Stimulated activated memory B cell treated with anti-CD40 and anti-IgM and Interleukin-4, amounts not matched to agents 10 μg/mL and 1 μg/mL and 100 μg/mL, for 72 hours (primary cell): Measurements from ENCODE around the gene EFNB3.

Source experiments
- ATAC-seq: fragments of 150-1000 bp; cut with Tn5 transposase; 2 replicates; pipeline ENCODE4 v1.10.0; 2021
- H3K27ac Mint-ChIP-seq: one replicate; pipeline ENCODE4 v1.8.0; 2022; ENCODE audit warnings: mild to moderate bottlenecking, mixed read lengths
- H3K27me3 Mint-ChIP-seq: one replicate; pipeline ENCODE4 v1.8.0; 2022; ENCODE audit warnings: mixed read lengths
- H3K36me3 Mint-ChIP-seq: one replicate; pipeline ENCODE4 v1.8.0; 2022; ENCODE audit warnings: mixed read lengths
- H3K4me1 Mint-ChIP-seq: one replicate; pipeline ENCODE4 v1.8.0; 2022; ENCODE audit warnings: mixed read lengths
- H3K4me3 Mint-ChIP-seq: one replicate; pipeline ENCODE4 v1.8.0; 2022; ENCODE audit warnings: mild to moderate bottlenecking, moderate library complexity, mixed read lengths
- H3K9me3 Mint-ChIP-seq: one replicate; pipeline ENCODE4 v1.8.0; 2022; ENCODE audit warnings: mixed read lengths

Gene EFNB3

DNA sequence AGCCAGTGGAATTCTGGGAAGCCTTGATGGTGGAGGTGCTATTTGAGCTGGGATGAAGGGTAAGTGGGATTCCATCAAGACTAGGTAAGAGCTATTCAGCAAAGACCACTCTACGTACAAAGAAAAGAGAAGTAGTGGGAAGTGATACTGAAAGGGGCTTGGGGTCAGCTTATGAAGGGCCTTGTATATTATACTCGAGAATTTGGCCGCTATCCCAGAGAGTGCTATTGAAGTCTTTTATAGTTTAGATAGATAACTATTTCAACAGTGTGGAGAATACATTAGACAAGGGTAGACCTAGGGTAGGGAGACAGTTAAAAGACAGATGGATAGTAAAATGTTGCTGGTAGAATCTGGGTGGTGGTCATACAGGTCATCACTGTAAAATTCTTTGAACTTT is 22.9 kb downstream of the EFNB3 start:
- no peak for ATAC-seq
- Mint-ChIP-seq H3K36me3 (no peaks in the 10 kb centered on the region), H3K4me3 (no peak overlapping the region), H3K27ac (no peak overlapping the region), H3K9me3 (no peaks in the 10 kb centered on the region), H3K27me3 (peaks cover 32% of the 10 kb centered on the region), H3K4me1 (peaks cover 15% of the 10 kb centered on the region)

DNA sequence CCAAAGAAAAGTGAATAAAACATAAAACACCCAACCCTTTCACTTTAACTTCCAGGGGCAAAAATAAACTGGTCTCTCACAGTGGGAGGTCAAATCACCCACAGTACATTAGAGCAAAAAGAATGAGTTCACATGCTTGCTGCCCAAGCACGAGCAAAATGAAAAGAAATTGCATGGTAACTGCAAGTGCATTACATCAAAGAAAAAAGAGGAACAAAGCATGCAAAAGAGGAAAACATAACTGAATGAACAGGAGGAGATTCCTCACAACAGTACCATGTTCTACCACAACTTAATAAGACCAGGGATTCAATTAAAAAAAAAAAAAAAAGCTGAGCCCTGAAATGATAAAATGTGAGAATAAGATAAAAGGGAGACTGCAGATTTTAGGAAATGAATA is 24.8 kb downstream of the EFNB3 start:
- no peaks in the 10 kb centered on the region for H3K36me3 Mint-ChIP-seq
- H3K27ac Mint-ChIP-seq, result no peak overlapping the region
- H3K27me3 Mint-ChIP-seq, result peaks cover 19% of the 10 kb centered on the region
- ATAC-seq, result no peak
- no peak overlapping the region for H3K4me3 Mint-ChIP-seq
- peaks cover 15% of the 10 kb centered on the region for H3K4me1 Mint-ChIP-seq
- H3K9me3 Mint-ChIP-seq, result no peaks in the 10 kb centered on the region

DNA sequence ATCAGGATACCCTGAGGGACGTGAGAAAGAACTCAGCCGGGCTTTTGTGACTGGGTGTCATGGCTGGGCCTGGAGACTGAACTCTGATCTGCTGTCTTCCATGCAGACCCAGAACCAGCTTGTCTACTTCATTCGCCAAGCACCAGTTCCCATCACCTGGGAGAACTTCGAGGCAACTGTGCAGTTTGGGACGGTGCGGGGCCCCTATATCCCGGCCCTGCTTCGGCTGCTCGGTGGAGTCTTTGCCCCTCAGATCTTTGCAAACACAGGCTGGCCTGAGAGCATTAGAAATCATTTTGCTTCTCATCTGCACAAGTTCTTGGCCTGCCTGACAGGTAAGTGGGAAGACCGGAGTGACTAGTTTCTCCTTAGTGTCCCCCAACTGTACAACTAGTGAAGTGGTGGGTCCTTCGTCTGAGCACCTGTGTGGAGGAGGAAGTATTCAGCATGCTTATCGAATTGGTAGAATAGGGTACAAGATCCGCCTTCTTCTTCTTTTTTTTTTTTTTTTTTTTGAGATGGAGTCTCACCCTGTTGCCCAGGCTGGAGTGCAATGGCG is 28.1 kb downstream of the EFNB3 start:
- Mint-ChIP-seq H3K27me3 (peaks cover 29% of the 10 kb centered on the region), H3K4me1 (peaks cover 15% of the 10 kb centered on the region), H3K4me3 (no peak overlapping the region), H3K27ac (no peak overlapping the region), H3K36me3 (no peaks in the 10 kb centered on the region), H3K9me3 (no peaks in the 10 kb centered on the region)
- ATAC-seq, result no peak

DNA sequence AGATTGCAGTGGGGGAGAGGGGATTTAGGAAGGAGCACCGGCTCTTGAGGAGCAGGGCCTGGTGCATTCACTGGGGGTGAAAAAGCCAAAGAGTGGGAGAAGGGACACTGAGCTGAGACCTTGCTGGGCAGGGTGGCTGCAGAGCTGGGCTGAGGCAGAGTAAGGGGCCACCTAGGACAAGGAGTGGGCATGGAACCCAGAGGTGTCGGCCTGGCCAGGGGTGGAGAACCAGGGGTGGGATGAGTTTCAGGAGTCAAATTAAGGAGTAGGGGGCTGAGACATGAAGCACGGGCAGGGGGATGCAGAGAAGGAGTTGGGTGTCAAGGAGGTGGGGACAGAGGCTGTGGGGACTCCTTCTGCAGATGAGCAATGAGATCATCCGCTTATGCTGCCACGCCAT is 32.6 kb downstream of the EFNB3 start:
- peak; percentile 6 for ATAC-seq
- H3K4me3 Mint-ChIP-seq, result no peak overlapping the region
- no peaks in the 10 kb centered on the region for H3K36me3 Mint-ChIP-seq
- peaks cover 50% of the 10 kb centered on the region for H3K27me3 Mint-ChIP-seq
- no peak overlapping the region for H3K27ac Mint-ChIP-seq
- H3K4me1 Mint-ChIP-seq, result no peaks in the 10 kb centered on the region
- no peaks in the 10 kb centered on the region for H3K9me3 Mint-ChIP-seq

DNA sequence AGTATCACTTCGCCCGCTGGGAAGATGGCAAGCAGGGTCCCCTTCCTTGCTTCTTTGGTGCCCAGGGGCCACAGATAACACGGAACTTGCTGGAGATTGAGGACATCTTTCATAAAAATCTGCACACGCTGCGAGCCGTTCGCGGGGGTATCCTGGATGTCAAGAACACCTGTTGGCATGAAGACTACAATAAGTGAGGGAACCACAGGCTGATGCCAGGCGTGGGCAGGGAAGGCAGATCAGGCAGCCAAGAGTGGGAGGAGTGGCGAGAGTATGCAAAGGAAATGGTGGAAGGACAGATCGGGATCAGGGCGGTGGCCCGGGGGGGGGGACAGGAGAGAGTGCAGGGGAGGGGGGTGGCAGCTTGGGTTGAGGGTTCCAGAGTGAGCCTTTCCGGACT is 34.7 kb downstream of the EFNB3 start:
- H3K27me3 Mint-ChIP-seq, result peaks cover 59% of the 10 kb centered on the region
- no peak overlapping the region for H3K27ac Mint-ChIP-seq
- no peak overlapping the region for H3K4me3 Mint-ChIP-seq
- no peaks in the 10 kb centered on the region for H3K9me3 Mint-ChIP-seq
- ATAC-seq, result no peak
- H3K4me1 Mint-ChIP-seq, result no peaks in the 10 kb centered on the region
- H3K36me3 Mint-ChIP-seq, result no peaks in the 10 kb centered on the region

DNA sequence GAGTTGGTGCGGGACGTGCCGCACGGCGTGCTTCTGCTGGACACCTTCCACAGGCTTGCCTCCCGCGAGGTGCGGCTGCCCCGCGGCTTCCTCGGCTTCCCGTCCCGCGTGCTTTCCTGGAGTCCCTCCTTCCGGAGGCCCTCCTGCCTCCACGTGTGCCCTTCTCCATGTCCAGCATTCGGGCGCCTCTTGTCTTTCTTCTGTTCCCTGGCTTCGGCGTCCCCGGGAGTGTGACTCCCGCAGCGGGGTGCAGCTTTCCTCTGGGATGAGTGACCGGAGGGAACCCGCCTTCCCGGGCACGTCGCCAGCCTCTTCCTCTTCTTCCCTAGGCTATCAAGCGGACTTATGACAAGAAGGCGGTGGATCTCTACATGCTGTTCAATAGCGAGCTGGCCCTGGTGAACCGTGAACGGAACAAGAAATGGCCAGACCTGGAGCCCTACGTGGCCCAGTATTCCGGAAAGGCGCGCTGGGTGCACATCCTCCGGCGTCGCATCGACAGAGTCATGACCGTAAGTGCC is 35.5 kb downstream of the EFNB3 start:
- no peaks in the 10 kb centered on the region for H3K36me3 Mint-ChIP-seq
- ATAC-seq, result no peak
- H3K27ac Mint-ChIP-seq, result no peak overlapping the region
- H3K4me1 Mint-ChIP-seq, result no peaks in the 10 kb centered on the region
- no peak overlapping the region for H3K4me3 Mint-ChIP-seq
- H3K27me3 Mint-ChIP-seq, result peaks cover 59% of the 10 kb centered on the region
- no peaks in the 10 kb centered on the region for H3K9me3 Mint-ChIP-seq

DNA sequence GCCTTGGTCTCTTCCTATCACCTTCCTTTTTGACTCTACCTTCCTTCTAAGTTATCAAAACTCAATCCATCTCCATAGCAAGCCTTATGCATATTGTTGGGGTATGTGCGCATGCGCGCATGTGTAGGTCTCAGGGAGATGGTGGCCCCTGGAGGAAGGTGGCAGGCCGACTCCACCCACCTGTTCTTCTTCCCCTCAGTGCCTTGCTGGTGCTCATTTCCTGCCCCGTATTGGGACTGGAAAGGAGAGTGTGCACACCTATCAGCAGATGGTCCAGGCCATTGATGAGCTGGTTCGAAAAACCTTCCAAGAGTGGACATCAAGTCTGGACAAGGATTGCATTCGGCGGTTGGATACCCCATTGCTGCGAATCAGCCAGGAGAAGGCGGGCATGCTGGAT is 37.7 kb downstream of the EFNB3 start:
- Mint-ChIP-seq H3K4me3 (no peak overlapping the region), H3K27ac (no peak overlapping the region), H3K36me3 (no peaks in the 10 kb centered on the region), H3K4me1 (no peaks in the 10 kb centered on the region), H3K27me3 (peaks cover 40% of the 10 kb centered on the region), H3K9me3 (no peaks in the 10 kb centered on the region)
- ATAC-seq, result no peak

DNA sequence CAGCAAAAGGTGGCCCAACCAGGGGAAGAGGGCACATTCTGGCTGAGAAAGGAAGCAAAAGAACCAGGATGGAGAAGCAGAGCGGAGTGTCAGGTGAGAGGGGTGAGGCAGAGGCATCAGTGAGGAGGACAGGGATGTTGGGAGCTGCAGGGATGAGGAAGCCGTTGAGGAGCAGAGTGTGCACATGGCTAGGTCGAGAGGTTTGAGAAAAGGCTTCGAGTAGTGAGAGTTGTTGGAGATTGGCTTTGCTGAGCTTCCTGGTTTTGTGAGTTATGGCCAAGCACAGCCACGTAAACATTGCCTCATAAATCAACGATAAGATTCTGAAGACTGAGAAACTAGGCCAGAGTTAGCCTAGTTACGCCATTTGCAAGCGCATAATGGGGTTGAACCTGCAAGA is 39.4 kb downstream of the EFNB3 start:
- peaks cover 38% of the 10 kb centered on the region for H3K27me3 Mint-ChIP-seq
- no peak for ATAC-seq
- H3K9me3 Mint-ChIP-seq, result no peaks in the 10 kb centered on the region
- H3K27ac Mint-ChIP-seq, result no peak overlapping the region
- H3K4me1 Mint-ChIP-seq, result no peaks in the 10 kb centered on the region
- no peak overlapping the region for H3K4me3 Mint-ChIP-seq
- H3K36me3 Mint-ChIP-seq, result no peaks in the 10 kb centered on the region

DNA sequence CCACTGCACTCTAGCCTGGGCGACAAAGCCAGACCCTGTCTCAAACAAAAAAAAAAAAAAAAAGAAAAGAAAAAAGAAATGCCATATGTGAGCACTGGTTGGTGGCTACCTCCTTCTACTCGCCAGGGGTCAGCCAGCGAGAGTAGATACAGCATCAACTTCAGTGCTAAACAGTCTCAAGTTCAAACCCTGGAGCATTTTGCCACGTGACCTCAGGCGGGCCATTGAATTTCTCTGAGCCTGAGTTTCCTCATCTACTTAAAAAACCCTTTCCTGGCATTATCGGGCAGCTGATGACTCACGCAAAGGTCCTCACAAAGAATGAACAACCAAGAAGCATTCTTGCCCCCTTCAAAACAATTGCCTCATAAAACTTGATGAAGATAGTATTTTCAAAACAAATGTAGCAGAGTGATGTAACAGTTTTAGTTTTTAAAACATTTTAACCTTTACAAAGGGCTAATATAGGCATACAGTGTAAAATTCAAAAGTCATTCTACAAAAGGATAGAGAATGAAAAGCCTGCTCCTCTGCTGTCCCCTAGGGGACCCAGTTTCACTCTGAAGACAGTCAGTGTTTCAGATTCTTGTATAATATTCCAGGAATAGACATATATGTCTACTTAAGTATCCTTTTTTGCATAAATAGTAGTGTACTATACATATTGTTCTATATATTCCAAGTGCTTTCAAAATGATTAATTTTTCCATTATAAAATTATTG is 40.9 kb downstream of the EFNB3 start:
- Mint-ChIP-seq H3K4me3 (no peak overlapping the region), H3K27ac (no peak overlapping the region), H3K4me1 (no peaks in the 10 kb centered on the region), H3K9me3 (peaks cover 4% of the 10 kb centered on the region), H3K36me3 (peaks cover 5% of the 10 kb centered on the region), H3K27me3 (peaks cover 36% of the 10 kb centered on the region)
- no peak for ATAC-seq

DNA sequence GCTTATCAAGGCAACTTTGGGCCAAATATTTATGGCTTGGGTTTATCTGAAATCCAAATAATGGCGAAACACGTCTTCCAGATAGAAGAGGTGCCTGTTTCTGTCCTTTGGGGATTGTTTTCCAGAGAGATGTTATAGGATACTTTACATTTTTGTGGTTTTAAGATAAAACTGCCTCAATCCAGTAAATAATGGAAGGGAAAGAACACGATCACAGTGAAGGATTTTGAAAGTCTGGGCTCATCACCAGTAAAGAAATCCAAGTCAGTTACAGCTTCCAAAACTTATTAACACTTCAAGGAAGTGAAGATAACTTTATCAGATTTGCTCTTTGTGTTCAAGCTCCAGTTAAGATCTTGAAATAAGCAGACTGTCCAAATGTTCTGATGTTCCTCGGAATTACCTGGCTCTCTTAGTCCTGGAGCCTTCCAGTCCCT is 42.7 kb downstream of the EFNB3 start:
- H3K27ac Mint-ChIP-seq, result no peak overlapping the region
- no peak for ATAC-seq

DNA sequence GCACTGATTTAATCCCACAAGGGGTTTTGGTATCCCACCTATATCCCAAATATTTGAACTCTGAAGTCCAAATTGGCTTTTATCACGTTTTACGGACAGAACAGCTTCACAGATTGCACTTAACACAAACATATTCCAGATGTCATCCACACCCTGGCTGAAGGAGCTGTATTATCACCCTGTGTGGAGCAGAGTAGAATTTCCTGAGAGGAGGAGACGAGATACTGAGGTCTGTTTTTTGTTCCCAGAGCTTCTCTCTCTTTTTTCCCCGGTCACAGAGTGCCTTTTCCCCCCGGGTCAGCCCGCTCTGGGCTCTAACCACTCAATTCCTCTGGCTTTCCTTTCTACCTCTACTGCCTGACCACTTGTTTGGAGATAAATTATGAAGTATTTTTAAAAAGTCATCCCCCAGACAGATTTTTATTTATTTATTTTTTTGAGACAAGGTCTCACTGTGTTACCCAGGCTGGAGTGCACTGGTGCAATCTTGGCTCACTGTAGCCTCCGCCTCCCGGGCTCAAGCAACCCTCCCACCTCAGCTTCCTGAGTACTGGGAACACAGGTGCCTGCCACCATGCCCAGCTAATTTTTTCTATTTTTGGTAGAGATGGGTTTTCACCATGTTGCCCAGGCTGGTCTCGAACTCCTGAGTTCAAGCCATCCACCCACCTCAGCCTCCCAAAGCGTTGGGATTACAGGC is 43.2 kb downstream of the EFNB3 start:
- peaks cover 24% of the 10 kb centered on the region for H3K27me3 Mint-ChIP-seq
- H3K4me3 Mint-ChIP-seq, result no peak overlapping the region
- H3K9me3 Mint-ChIP-seq, result peaks cover 4% of the 10 kb centered on the region
- no peaks in the 10 kb centered on the region for H3K4me1 Mint-ChIP-seq
- H3K27ac Mint-ChIP-seq, result no peak overlapping the region
- ATAC-seq, result no peak
- peaks cover 5% of the 10 kb centered on the region for H3K36me3 Mint-ChIP-seq

More for the DNA sequence above, 42.7 kb downstream of the EFNB3 start:
- peaks cover 24% of the 10 kb centered on the region for H3K27me3 Mint-ChIP-seq
- H3K4me1 Mint-ChIP-seq, result no peaks in the 10 kb centered on the region
- H3K9me3 Mint-ChIP-seq, result peaks cover 4% of the 10 kb centered on the region
- H3K4me3 Mint-ChIP-seq, result no peak overlapping the region
- H3K36me3 Mint-ChIP-seq, result peaks cover 5% of the 10 kb centered on the region

DNA sequence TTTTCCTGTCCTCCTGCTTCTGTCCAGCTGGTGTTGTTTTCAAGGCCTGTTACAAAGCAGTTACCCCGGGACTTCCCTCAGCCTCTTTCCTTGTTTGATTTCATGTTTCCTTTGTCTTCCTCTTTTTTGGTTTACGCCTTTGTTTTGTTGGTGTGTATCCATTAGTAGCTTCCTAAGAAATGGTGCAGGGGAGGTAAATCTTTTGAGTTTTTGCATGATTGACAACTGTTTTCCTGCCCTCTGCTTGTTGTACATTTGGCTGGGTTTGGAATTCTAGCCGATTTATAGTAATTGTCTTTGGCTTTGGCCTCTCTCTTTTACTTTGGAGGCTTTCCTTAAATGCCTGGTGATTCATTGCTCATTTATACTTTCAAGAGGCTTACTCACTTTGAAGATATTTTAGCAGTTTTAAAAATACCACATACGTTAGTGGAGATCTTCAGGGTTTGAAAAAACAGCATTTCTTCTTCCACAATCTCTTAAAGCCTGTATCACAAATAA is 45.4 kb downstream of the EFNB3 start:
- Mint-ChIP-seq H3K27me3 (peaks cover 41% of the 10 kb centered on the region), H3K4me1 (no peaks in the 10 kb centered on the region), H3K27ac (no peak overlapping the region), H3K36me3 (peaks cover 5% of the 10 kb centered on the region), H3K9me3 (peaks cover 4% of the 10 kb centered on the region), H3K4me3 (no peak overlapping the region)
- ATAC-seq, result no peak

DNA sequence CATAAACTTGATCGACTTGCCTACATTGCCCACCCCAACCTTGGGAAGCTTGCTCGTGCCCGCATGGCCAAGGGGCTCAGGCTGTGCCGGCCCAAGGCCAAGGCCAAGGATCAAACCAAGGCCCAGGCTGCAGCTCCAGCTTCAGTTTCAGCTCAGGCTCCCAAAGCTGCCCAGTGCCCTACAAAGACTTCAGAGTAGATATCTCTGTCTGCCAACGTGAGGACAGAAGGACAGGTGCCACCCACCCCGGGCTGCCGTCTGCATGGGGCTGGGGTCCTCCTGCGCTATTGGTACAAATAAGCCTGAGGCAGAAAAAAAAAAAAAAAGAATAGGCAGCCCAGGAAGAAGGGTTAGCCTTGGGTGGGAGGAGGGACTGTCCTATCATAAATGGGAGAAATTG is 49.7 kb downstream of the EFNB3 start:
- Mint-ChIP-seq H3K36me3 (peaks cover 5% of the 10 kb centered on the region), H3K9me3 (peaks cover 4% of the 10 kb centered on the region), H3K27ac (no peak overlapping the region), H3K27me3 (peaks cover 40% of the 10 kb centered on the region), H3K4me1 (no peaks in the 10 kb centered on the region), H3K4me3 (no peak overlapping the region)
- ATAC-seq, result no peak

DNA sequence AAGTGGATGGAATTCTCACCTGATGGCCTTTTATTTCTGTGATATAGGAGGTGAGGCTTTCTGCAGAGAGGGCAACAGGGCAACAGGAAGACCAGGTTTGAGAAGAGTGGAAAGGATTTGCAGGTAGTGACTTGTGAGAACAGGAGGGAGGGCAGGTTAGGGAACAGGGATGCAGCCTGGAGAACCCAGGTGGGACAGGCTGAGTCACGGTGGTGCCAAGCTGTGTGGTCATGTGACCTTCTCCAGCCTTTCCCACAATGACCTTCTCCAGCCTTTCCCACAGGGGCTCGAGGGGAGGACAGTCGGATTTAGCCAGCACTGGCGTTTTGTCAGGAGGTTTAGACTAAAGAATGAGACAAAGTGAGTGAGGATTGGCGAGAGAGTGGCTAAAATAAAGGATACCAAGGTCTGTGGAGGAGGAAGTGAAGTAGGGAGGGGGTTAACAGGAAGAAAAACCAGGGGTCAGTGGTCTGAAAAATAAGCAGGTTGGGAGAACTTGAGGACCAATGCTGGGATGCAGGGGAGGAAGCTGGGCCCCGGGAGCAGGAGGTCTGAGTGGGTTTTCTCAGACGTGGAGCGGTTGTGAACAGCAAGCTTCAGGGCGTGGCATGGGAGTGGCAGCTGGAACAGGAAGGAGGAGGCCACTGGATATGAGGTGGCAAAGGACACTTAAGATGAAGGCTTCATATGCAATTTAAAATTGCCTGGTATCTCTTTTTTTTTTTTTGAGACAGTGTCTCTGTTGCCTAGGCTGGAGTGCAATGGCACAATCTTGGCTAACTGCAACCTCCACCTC is 50.3 kb downstream of the EFNB3 start:
- H3K27me3 Mint-ChIP-seq, result peaks cover 33% of the 10 kb centered on the region
- H3K36me3 Mint-ChIP-seq, result peaks cover 2% of the 10 kb centered on the region
- no peak overlapping the region for H3K27ac Mint-ChIP-seq
- no peaks in the 10 kb centered on the region for H3K4me1 Mint-ChIP-seq
- no peak for ATAC-seq
- no peak overlapping the region for H3K4me3 Mint-ChIP-seq
- peaks cover 1% of the 10 kb centered on the region for H3K9me3 Mint-ChIP-seq

DNA sequence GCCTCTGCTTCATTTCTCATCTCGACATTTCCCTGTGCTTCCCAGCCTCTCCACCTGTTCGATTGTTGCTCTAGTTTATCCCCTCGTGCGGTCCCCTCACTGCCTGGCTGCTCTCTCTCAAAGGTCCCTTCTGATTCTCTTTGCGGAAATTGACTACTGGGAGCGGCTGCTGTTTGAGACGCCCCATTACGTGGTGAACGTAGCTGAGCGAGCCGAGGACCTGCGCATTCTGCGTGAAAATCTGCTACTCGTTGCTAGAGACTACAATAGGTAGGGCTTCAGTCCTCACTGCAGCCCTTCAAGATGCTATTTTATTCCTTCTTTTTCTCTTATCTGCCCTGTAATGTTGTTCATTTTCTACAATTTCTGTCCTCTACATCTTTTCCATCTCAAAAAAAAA is 52.0 kb downstream of the EFNB3 start:
- Mint-ChIP-seq H3K27ac (no peak overlapping the region), H3K4me1 (no peaks in the 10 kb centered on the region)
- ATAC-seq, result no peak

More for the DNA sequence above, 52.0 kb downstream of the EFNB3 start:
- H3K9me3 Mint-ChIP-seq, result no peaks in the 10 kb centered on the region
- H3K27me3 Mint-ChIP-seq, result peaks cover 29% of the 10 kb centered on the region
- no peaks in the 10 kb centered on the region for H3K36me3 Mint-ChIP-seq
- H3K4me3 Mint-ChIP-seq, result no peak overlapping the region
